Ovary (tissue), 9 donors: ENCODE measurements around the gene PMFBP1. TPM values are rescaled to one million over a fixed set of nuclear protein-coding genes. Genes with fewer than 3 reads are reported as not detected.

ENCODE experiments used
- DNase-seq, 5 donors: peaks; one replicate each; pipeline ENCODE4 v3.0.0-alpha.2; 2019 to 2020
- H3K27ac ChIP-seq, 2 donors: fragments of 200-600 bp; one replicate each; pipeline versions ENCODE4 v1.5.1 to v1.8.0; 2019 to 2022
- H3K27me3 ChIP-seq: fragments of 200-600 bp; one replicate; pipeline ENCODE4 v1.8.0; 2022
- H3K36me3 ChIP-seq: fragments of 200-600 bp; sonication (generic); one replicate; pipeline ENCODE4 v1.5.1; 2019
- H3K4me1 ChIP-seq: one replicate; pipeline ENCODE4 v1.8.1; 2013; ENCODE audit warnings: mild to moderate bottlenecking, moderate library complexity; ENCODE audit not compliant: insufficient read depth
- H3K4me3 ChIP-seq: fragments of 200-600 bp; sonication (generic); one replicate; pipeline ENCODE4 v1.5.1; 2017
- H3K9me3 ChIP-seq, 2 donors: fragments of 200-600 bp in 1 of 2; sonication (generic) in 1 of 2; one replicate each; pipeline versions ENCODE4 v1.5.1 to v1.8.1; 2013 to 2019; ENCODE audit warnings: mild to moderate bottlenecking in 1 of 2, moderate library complexity in 1 of 2
- EP300 ChIP-seq: sonication (generic); formaldehyde crosslinking; IDR thresholded peaks from one replicate; pipeline ENCODE4 v1.6.1; 2017; ENCODE audit warnings: antibody characterized with exemption
- POLR2A ChIP-seq: fragments of 450-650 bp; IDR thresholded peaks from one replicate; pipeline ENCODE4 v1.6.1; 2017; ENCODE audit warnings: antibody characterized with exemption, mild to moderate bottlenecking, moderate library complexity
- WGBS, 3 donors: extraction: QIAGEN DNeasy Blood & Tissue Kit in 1 of 3; methylation state at CpG; one replicate each; pipeline versions ENCODE4 v1.1.5 to v1.1.7; 2013 to 2017; 5-methylcytosine and 5-hydroxymethylcytosine counted together
- intact Hi-C, 4 donors: fragments of 100-400 bp; cut with DNase I; formaldehyde crosslinking; loops; one replicate each; pipeline versions ENCODE4 v1.11.0 to v1.15.1; 2022 to 2023
- polyA plus RNA-seq, 2 donors: library from polyadenylated mRNA; stranded (reverse); fragments of 200-250 nt in 1 of 2; fragments of 350-450 nt in 1 of 2; fragmentation: Illumina TruSeq in 1 of 2; extraction: RNeasy Lipid Tissue Mini Kit (QIAGEN cat#74804) in 1 of 2; gene quantifications; one replicate each; pipeline ENCODE4 v1.2.3, GENCODE V29; 2013 to 2014
- total RNA-seq, 7 donors: library from RNA; depleted of rRNA in 2 of 7; stranded (reverse); fragments of >200 nt in 2 of 7; fragmentation: NEBNext Ultra II Directional in 3 of 7; extraction: Animal tissue kit (Norgen Biotek cat#: 25700) in 3 of 7; gene quantifications; one replicate each; pipeline versions ENCODE4 v1.1.0 to v1.2.4, GENCODE V29; 2016 to 2023
- TF ChIP-seq, protein P1 (sequence below), 3 donors: fragments of 450-650 bp in 2 of 3; fragments of 200-600 bp in 1 of 3; IDR thresholded peaks; one replicate each; pipeline versions ENCODE4 v1.5.1 to v1.8.0; 2016 to 2022; ENCODE audit warnings: antibody characterized with exemption in 3 of 3, mild to moderate bottlenecking in 1 of 3
- donor health status: DM: no; HTN: no; CAD: no; lungs with moderate emphysema.
- donor health status: DM: no; HTN: no; CAD: no.
- donor health status: Bipolar disorder and iron deficiency.
- donor health status: DM: yes; HTN: yes; CAD: no.
- donor health status: DM: no; HTN: no; CAD: no.
- donor health status: DM: yes; HTN: yes; CAD: no.

PMFBP1 gene
- total and polyA plus RNA-seq, 9 donors = 0.12 to 1.7 (median 0.57) TPM

GRCh38 chr16:72122308-72122707 lies 49.6 kb downstream of the PMFBP1 start:
- intact Hi-C loops = no loop called here
- H3K36me3 ChIP-seq = no peaks in the 10 kb centered on the region
- no peak overlapping the region for H3K27ac ChIP-seq
- DNase-seq = no peak
- TF ChIP-seq EP300 = no peak
- TF ChIP-seq, protein P1, sequence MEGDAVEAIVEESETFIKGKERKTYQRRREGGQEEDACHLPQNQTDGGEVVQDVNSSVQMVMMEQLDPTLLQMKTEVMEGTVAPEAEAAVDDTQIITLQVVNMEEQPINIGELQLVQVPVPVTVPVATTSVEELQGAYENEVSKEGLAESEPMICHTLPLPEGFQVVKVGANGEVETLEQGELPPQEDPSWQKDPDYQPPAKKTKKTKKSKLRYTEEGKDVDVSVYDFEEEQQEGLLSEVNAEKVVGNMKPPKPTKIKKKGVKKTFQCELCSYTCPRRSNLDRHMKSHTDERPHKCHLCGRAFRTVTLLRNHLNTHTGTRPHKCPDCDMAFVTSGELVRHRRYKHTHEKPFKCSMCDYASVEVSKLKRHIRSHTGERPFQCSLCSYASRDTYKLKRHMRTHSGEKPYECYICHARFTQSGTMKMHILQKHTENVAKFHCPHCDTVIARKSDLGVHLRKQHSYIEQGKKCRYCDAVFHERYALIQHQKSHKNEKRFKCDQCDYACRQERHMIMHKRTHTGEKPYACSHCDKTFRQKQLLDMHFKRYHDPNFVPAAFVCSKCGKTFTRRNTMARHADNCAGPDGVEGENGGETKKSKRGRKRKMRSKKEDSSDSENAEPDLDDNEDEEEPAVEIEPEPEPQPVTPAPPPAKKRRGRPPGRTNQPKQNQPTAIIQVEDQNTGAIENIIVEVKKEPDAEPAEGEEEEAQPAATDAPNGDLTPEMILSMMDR (IDR thresholded peaks at IDR 0.05) = no peak
- H3K9me3 ChIP-seq = no peaks in the 10 kb centered on the region
- peaks cover 2% of the 10 kb centered on the region for H3K4me1 ChIP-seq
- no peak overlapping the region for H3K4me3 ChIP-seq
- no peaks in the 10 kb centered on the region for H3K27me3 ChIP-seq
- WGBS, 3 donors = 98 to 100% (median 99%) methylated on average over 2 of the region's 2 CpGs

DNA sequence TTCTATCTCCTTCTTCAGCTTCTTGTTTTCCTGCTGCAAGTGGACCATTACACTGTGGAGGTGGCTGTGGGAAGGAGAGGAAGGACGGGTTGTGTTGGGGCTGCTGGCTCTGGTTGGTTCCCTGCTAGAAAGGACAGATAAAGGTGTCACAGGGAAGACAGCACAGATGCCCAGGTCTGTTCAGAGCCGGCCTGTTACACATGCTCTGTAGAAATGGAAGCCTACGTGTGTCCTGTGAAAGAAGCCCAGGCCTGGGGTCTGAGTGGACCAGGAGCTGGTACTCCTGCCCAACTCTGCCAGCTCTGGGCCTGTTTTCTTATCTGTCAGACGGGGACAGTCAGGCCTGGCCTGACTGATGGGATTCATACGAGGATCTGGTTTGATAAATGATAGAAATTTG lies 51.9 kb downstream of the PMFBP1 start:
- DNase-seq = no peak
- TF ChIP-seq EP300 (no peak), POLR2A (no peak)
- TF ChIP-seq, protein P1 (IDR thresholded peaks at IDR 0.05) = no peak
- intact Hi-C loops = no loop called here
- Histone ChIP-seq H3K36me3 (no peaks in the 10 kb centered on the region), H3K9me3 (no peaks in the 10 kb centered on the region), H3K4me3 (no peak overlapping the region), H3K27me3 (no peaks in the 10 kb centered on the region), H3K27ac (no peak overlapping the region), H3K4me1 (peaks cover 2% of the 10 kb centered on the region)
- 89 to 93% (median 89%) methylated on average over 5 of the region's 5 CpGs for WGBS, 3 donors

DNA sequence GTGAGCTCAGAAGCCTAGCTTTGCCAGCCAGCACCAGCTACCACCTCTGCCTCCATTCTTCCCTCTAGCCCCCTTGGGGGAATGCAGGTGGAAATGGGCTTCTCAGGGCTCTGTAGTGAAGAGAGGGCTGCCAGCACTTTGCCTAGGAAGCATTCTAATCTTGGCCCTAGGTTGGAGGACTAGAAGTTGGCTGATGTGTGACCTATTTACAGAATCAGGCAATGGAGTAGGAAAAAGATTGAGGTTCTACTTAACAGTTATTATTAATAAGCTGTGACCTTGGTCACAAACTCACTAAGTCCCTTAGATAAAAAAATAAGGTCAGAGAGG lies 58.4 kb downstream of the PMFBP1 start:
- no peaks in the 10 kb centered on the region for H3K27me3 ChIP-seq
- DNase-seq = no peak
- peaks cover 5% of the 10 kb centered on the region for H3K36me3 ChIP-seq
- no peak overlapping the region for H3K27ac ChIP-seq
- H3K4me1 ChIP-seq = no peaks in the 10 kb centered on the region
- intact Hi-C loops = no loop called here
- H3K4me3 ChIP-seq = no peak overlapping the region
- H3K9me3 ChIP-seq = no peaks in the 10 kb centered on the region
- no peak for TF ChIP-seq EP300
- TF ChIP-seq POLR2A = no peak
- TF ChIP-seq, protein P1 (IDR thresholded peaks at IDR 0.05) = no peak

DNA sequence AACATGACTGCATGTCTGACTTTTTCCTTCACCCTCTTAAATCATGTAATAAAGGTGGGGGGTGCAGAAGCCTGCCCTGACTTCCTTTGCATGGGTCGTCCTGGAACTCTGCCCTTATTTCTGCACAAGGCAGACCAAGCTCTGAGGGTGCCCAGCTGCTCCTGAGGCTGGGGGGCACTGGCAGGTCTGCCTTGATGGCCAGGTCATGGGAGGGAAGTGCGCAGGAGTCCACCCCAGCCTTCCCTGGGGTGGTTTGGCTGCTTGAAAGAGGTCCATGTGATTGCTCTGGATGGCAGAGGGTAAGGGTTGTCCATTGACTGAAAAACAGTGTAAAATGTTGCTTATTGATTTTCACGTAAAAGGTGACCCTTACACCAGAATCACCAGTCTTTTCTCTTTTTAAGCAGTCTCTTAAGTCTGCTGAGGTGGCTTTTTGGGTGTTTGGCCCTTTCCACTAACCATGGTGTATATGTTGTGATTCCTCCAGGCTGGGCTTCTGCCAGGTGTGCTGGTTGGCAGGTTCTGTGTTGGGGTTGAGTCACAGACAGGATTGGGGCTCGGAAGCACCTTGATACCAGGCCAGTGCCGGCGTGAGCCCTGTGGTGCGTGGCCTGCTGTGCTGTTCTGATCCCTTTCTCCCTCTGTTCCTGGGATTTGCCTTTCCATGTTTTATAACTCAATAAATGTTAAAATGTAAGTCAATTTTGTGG lies 58.9 kb downstream of the PMFBP1 start:
- TF ChIP-seq, protein P1 (IDR thresholded peaks at IDR 0.05) = no peak
- TF ChIP-seq POLR2A (no peak), EP300 (no peak)
- no peaks in the 10 kb centered on the region for H3K27me3 ChIP-seq
- no peaks in the 10 kb centered on the region for H3K4me1 ChIP-seq
- intact Hi-C loops = no loop called here
- no peak overlapping the region for H3K27ac ChIP-seq
- H3K4me3 ChIP-seq = no peak overlapping the region
- peaks cover 6% of the 10 kb centered on the region for H3K36me3 ChIP-seq
- 79 to 85% (median 83%) methylated on average over 7 of the region's 7 CpGs for WGBS, 3 donors
- H3K9me3 ChIP-seq = no peaks in the 10 kb centered on the region
- no peak for DNase-seq
